GM19238 (cell line): ENCODE data around the gene CHD8.
"Not testable (repeated sequence)": the region's sequence is repeated elsewhere in the genome, so short reads cannot be mapped to it uniquely, and the experiment has no call there.

Experiments
- DNase-seq: peaks from one replicate; pipeline ENCODE4 v3.0.0; 2011; ENCODE audit warnings: low spot score; ENCODE audit not compliant: insufficient read length

CHD8 gene

DNA sequence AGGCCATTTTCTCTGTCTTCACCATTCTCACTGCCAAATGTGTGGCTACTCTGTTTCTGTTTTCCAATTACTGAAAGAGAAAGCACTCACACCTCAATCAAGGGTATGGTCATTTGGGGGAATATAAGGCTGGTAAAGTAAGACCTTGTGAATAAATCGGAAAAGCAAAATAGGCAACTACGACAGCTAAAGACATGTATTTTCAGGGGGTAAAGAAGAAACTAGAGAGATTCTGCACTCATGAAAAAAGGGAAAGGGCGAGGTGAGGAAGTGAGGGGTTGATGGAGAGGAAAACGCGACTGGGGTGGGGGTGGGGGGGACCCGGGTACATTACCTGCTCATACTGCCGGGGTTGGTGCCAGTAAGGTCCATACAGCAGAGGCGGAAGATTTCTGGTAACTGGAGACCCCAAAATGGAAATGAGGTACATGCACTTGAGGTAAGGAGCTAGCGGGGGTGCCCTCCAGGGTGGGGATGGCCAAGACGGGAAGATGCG is 19.3 kb downstream of the CHD8 start:
- no peak for DNase-seq

DNA sequence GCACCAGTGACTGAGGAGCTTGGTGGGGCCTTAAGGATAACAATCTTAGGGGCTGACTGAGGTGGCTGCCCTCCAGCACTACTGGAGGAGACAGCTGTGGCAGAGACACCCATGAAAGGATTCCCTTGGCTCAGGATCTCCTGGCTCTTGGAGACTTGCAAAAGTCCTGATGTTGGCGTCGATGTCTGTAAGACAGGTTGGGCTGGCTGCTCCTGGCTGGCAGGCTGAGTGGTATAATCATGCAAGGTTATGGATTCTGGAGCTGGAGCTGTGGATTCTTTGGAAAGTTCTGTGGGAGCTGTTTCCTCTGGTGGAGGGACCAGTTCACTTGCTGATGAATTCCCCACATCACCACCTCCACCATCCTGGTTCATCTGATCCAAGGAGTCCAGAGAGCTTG is 24.8 kb downstream of the CHD8 start:
- no peak for DNase-seq

DNA sequence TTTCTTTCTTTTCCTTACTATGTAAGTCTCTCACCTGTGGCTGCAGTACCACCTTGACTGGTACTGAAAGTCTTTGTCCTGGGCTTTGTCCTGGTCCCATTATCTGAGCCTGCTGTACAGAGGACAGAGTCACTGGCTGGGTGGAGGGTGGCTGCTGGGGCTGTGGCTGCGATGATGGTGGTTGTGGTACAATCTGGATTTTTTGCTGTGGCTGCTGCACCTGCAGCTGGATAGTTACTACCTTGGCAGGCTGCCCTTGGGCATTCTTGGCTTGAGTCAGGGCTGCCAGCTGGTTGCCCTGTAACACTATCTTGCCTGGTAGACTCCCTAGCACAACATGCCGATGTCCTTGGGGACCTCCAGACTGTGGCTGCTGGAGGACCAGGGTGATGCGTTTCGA is 27.0 kb downstream of the CHD8 start:
- DNase-seq, result no peak

DNA sequence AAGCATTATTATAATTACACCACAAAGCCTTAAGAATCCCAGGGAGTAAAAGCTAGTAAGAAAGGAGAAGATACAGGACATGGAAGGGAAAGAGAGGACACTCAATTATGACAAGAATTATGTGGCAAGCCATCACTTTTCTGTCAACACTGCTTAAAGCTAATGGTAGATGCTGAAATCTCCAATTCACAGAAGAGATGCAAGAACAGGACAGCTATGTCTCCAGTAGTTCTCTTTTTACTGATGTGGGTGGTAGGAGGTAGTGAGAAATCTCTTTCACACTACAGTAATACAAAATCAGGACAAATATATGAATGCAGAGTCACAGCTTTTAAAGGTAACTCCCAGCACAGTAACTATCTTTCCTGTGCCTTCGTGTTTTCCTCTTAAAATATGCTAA is 29.2 kb downstream of the CHD8 start:
- DNase-seq, result no peak

DNA sequence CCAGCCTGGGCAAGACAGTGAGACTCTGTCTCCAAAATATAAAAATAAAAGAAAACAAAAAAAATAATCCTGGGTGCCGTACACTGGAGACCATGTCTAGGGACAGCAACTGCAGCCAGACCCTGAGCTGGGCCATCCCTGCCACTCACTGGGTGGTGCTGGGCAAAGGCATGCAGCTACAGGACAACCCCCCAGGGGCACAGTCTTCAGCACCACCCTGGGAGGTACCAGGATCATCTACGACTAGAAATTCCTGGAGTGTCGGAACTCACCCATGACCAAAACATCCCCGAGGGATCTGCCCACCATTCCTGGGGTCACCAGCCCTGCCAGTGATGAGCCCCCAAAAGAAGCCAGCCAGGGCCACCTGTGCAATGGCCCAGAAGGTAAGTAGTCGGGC is 36.4 kb downstream of the CHD8 start:
- DNase-seq, result no peak

DNA sequence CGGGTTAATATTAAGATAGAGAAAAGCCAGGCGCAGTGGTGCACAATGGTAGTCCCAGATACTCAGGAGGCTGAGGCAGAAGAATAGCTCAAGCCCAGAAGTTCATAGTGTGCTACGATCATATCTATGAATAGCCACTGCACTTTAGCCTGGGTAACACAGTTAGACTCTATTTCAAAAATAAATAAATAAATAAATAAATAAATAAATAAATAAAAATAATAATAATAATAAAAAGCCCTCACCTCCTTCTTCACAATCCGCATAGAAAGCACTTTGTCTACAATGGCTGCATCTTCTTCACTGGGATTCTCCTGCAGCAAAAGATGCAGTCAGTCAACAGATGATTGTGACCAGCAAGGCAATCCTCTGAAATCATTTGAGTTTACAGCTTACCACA is 40.6 kb downstream of the CHD8 start:
- no peak for DNase-seq

DNA sequence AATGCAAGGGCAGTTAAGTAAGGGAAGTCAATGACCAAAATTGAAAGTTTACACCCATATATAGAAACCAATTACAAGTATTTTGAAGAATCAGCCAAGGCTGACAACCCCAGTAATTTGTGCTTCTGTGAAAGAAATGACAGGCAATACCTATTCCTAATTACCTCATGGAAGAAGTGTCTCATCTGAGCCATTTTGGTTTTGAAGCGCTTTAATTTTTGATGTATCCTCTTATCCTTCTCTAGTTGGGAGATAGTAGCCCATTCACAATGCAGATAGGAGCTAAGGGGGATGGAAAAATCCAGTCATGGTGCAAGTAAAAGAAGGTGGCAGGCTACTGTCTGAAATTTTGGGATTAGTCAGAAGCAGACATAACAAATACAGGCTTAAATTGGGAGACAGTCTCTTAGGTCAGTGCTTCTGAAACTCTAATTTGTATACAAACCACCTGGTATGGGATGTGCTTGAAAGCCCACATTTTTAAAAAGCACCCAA is 41.7 kb downstream of the CHD8 start:
- no peak for DNase-seq

DNA sequence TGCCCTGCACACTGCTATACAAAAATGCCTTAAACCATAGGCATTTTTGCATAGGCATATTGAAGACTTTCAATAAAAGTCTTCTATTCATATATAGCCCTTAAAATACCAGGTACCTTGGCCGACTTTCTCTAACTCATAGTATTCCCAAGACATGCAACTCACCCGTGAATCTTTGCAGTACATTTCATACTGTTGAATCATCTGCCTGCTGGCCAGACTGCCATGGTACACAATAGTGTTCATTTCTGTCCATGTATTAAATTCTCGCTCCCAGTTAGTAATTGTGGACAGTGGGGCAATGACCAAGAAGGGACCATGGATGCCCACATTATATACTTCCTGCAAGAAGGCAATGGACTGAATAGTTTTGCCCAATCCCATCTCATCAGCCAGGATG is 47.8 kb downstream of the CHD8 start:
- no peak for DNase-seq

DNA sequence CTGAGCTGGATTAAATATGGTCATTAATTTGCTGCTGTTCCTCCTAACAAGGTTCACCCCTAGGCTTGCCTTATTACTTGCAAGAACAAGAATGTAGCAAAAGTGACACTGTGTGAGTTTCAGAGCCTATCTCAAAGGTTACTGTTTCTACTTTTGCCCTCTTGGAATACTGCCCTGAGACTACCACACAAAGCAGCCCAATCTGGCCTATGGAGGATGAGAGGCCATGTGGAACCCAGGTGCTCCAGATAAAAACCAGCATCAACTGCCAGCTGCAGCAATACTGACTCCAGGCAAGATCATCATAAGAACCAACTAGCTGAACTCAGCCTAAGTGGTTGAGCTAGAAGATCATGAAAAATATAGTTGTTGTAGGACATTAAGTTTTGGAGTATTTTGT is 49.7 kb downstream of the CHD8 start:
- DNase-seq, result no peak

DNA sequence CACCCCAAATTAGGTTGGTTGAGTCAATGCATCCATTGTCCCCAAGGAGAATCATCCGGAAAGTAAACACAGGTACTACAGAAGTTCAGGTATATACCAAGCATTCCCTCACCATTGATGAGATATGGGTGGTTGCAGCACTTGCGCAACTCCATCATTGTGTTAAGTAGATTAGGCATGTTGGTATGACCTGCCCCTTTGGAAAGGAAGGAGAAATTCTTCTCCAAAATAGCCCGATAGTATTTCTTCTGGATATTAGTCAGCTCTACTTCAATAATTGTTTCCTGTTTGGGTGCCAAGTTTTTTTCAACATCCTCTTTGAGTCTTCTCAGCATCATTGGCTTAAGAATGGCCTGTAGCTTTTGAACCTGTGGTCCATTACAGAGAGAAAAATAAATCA is 50.8 kb downstream of the CHD8 start:
- DNase-seq, result no peak

DNA sequence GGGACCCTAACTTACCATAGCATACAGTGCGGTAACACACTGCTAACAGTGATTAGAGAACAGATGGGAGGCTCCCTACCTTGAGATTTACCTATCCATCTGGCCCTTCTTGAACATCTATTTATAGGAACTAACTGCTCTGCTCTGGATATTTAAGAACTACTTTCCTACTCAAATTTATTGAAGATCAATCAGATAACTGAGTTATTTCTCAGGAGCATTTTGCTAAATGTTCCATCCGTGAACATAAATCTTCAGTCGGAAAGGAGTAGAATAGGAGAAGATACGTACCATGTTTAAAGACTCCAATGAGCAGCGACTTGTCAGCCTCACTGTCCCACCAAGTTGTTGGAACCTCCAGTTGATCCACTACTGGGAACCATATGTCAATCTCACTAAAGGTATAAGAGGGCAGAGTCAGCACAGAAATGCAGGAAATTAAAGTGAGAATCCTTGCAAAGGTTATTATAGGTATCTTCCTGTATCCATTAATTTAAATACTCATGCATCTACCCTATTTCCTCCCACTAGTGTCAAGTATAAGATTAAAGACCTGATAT is 56.5 kb downstream of the CHD8 start:
- no peak for DNase-seq

DNA sequence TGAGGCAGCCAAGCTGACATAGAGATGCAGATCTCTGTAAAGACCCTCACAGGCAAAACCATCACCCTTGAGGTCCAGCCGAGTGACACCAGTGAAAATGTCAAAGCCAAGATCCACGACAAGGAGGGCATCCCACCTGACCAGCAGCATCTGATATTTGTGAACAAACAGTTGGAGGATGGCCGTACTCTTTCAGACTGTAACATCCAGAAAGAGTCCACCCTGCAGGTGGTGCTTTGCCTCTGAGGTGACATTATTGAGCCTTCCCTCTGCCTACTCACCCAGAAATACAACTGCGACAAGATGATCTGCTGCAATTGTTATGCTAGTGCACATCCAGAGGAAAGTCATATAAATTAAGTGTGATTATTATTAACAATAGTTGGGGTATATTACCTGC is 57.0 kb downstream of the CHD8 start:
- DNase-seq, result no peak

DNA sequence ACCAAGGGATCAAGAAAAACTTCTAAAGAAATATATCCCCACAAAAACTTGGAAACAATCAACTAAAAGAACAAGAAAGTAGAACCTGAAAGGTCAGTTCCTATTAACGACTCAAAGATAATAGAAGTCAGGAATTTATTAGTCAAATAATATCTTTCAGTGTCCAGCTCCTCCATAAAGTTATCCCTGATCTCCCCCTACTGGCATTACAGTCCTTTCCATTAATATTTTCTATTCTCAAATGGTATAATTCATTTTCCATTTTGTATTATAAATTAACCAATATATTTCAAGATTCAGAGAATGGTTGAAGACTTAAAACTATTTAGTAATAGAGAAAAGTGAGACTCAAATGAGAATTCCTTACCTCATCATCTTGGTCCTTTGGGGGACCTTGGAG is 60.5 kb downstream of the CHD8 start:
- DNase-seq, result no peak

DNA sequence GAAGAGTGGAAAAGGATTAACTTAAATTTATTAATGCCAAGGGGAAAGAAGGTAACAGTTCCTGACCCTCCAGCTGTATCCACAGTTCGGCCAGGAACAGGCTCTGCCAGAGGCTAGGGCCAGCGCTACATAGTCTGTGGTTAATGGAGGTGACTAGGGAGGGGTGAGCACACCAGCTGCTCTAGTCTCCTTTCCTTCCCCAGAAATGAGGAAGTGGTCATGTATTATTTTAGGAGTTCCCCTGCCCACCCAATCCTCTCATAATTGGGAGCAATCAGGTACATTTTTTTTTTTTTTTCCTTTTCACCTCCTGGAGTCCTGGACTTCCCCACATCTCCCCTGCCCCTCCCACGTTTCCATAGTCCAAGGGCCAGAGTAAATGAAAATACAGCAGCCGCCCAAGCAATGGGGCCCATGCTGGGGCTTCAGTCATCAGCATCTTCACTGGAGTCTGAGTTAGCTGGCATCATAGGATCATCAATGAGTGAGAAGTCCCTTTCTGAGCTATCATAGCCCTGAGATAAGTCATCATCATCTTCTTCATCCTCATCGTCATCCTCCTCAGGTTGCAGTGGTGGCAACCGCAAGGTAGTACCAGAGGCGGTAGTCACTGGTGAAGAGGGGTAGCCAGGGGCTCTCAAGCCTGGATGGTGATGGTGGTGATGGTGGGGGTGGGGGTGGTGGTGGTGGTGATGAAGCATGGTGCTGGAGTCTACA is 70.6 kb downstream of the CHD8 start:
- peak; percentile 17 for DNase-seq

DNA sequence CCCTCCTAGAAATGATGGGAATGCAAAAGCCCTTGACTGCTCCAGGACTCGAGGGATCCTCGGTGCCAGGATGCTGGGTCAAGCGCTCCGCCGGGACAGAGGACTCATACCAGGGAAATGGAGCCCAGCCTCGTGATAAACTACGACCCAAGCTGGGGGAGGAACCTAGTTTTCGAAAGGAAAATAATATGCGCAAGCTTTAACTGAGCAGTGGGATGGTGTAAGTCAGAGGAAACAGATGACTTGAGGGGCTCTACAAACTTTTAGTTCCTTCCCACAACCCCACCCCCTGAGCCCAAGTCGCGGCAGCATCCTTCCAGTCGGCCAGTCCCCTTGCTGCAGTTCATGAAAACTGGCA is 71.5 kb downstream of the CHD8 start:
- peak; percentile 8 for DNase-seq

DNA sequence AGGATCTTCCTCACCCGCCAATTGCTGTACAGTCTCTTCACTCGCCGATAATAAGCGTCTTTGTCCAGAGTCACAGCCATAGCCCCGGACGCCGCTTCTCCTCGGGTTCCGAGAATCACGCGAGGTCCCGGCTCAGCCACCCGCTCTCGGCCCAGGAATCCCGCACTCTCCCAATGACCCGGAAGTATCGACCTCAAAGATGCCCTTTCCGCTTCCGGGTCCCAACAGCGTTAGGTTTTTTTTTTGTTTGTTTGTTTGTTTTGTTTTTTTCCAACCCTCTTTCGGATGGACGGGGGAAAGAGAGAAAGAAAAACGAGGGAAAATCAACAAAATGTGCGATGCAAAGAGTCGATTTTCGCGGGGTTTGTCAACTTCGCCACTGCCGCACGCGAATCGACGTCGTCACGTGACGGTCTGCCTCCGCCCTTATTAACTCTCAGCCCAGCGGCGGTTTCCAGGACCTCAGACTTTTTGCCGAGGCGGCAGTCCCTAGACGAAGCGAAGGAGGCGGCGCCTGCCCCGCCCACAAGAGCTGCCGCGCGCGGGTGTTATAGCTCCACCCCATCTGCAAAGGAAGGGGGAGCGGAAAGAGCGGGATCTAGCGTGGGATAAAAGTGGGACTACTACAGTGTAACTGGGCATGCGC is 72.0 kb downstream of the CHD8 start, which contains the start of gene SUPT16H:
SUPT16H (minus strand) TSS at position 172 of the 646 bp plus-strand sequence; CDS start at position 80, 92 bp downstream.
- DNase-seq, result peak; percentile 79

DNA sequence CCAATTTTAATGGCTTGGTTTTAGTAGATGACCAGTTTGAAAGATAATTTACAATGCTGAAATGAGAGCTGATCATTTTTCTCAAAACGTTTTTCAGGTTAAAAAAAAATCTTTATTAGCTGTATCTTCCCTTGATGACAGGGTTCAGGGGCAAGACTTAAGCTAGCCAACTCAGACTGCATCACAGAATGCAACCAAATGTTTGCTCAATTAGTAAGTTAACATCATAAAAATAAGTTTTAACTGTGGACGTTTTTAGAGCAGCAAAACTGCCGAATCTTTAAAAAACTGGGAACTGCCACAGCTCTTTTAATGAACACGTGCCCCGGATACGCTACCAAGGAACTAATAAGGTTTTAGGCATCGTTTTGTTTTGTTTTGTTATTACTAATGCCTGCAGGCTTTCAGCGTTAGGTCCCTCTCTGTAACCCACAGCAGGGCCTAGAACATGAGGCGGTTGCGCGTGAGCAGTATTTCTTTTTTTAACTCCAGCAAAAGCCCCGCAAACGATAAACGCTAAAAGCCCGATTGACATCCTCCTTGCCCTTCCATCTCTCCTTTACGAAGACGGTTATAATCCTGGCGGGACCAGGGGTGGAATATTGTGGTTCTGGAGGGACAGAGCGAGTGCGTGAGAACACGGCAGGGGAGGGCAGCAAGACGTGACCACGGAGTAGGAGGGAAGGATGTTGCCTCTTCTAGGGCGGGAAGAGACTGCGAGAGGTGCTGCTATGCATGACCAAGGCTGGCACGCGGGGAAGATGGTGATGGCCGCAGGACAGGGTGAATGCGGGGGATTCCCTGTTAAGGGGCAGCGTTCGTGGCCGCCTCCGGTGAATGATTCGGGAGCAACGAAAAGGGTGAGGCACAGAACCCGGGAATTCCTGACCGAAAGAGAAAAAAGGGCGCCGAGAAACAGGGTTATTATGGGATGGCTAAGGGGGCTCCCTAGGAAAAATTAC is 72.8 kb downstream of the CHD8 start:
- DNase-seq, result peak; percentile 13

DNA sequence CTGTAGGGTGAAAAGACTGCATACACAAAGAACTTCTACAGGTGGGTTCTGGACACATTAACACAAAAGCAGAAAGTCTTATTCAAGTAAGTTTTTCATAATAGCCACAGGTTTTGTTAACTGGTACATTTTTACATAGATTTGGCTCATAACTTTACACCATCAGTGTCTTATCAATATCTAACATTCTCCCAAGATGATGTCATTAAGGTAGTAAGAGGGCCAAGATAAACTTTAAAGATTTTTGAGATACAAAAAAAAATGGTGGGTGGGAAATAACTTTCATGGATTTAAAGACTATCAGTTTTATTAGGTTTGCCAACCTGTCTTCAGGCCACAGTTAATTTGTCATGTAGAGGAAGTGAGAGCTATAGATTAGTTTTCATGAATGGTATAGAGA is 73.8 kb downstream of the CHD8 start:
- DNase-seq, result no peak

DNA sequence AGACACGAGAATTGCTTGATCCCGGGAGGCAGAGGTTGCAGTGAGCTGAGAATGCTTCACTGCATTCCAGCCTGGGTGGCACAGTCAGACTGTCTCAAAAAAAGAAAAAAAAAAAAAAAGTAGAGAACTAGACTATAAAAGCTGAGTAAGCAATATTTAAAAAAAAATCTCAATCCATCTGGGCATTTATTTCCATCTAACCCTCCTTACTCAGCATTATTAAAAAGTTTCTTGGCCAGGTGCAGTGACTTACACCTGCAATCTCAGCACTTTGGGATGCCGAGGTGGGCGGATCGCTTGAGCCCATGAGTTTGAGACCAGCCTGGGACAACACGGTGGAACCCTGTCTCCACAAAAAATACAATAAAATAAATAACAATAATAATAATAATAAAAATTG is 76.6 kb downstream of the CHD8 start:
- no peak for DNase-seq

DNA sequence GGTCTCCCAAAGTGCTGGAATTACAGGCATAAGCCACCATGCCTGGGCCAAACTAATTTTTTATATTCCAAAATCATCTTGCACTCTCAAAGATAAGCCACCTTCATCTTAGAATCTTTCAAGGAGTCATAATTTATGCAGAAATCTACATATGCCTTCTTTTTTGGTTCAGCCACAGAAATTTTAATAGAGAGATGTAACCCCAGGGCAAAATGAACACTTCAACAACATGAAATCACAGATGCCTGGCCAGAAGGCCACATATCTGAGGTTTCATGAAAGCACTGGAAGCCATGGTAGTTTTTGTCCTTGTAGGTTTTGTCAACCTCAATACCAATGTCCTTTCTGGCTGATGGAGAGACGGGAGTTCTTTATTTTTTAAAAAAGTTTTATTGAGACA is 81.9 kb downstream of the CHD8 start:
- DNase-seq, result no peak

DNA sequence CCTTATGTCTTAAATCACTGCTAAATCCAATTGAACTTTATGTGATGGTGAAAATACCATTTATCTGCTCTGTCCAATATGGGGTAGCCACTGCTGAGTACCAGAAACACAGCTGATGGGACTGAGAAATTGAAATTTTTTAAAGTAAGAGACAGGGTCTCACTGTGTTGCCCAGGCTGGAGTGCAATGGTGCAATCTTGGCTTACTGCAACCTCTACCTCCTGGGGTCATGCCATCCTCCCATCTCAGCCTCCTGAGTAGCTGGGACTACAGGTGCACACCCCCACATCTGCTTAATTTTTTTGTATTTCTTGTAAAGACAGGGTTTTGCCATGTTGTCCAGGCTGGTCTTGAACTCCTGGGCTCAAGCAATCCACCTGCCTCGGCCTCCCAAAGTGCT is 83.1 kb downstream of the CHD8 start:
- DNase-seq, result not testable (repeated sequence)
